Stimulated activated CD4-positive, alpha-beta T cell treated with anti-CD3 and anti-CD28 coated beads, Interleukin-15, amount 100 ng/mL, for 48 hours (primary cell): ENCODE data around the gene IL1R1.
"Not testable (repeated sequence)": the region's sequence is repeated elsewhere in the genome, so short reads cannot be mapped to it uniquely, and the experiment has no call there.

Source experiments
- DNase-seq, 2 donors: peaks; one replicate each; pipeline ENCODE4 v3.0.0-alpha.2; 2020; ENCODE audit warnings: low read depth in 2 of 2

IL1R1 gene

GRCh38 chr2:102110596-102111334 lies 31.8 kb upstream of the IL1R1 start:
- no peak for DNase-seq

DNA sequence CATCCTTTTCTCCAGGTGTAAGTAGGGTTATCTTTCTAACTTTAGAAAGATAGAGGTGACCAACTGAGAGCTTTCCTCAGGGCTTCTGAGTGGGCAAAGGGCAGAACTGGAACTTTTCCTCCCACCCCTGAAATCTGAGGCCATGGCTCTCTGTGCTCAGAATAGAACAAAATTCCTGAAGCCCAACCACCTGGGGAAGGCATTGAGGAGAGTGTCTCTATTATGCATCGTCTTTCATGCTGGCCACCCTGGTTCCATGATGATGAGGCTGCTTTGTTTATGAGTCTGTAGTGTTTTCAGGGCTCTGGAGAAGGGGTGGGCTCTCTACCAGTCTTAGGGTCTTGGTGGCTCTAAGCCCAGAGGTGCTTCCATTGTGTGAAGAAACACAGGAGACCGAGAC lies 30.7 kb upstream of the IL1R1 start:
- no peak for DNase-seq

DNA sequence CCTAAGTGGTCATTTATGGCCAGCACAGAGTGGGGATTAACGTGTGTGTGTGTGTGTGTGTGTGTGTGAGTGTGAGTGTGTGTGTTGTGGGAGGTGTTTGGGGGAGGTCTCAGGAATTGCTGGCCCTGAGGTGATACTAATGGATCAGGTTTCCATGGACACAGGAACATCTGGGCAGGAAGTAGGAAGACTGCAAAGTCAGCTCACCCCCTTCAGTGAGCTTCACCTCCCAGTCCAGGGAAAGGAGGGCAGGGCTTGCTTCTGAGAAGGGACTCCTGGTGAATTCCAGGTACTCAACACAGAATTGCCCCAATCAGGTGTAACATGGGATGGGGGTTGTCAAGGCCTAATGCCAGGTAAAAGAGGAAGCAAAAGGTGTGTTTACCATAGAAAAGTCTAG lies 30.3 kb upstream of the IL1R1 start:
- no peak for DNase-seq

- DNase-seq: no peak
Measured at GRCh38 chr2:102112692-102113665, 29.6 kb upstream of the IL1R1 start.

DNA sequence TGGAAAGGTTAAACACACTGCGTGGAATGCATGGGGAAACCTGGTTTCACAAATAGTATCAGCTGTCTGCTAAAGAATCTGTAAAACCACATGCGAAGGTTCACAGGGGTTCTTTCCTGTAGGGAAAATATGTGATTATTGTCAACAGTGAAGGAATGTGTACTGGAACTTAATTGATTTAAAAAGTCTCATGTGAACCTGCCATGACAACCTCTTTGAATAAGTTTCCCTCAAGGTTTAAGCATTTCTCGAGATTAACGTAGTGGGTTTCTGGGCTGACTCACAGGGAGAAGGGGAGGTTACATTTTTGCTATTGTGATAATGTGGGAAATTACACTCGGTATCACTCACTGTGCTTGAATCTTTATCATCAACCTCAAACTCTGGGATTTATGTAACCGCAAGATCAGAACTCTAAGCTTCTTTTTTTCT lies 28.2 kb upstream of the IL1R1 start:
- no peak for DNase-seq

- DNase-seq: no peak
Measured at GRCh38 chr2:102114851-102115497, 27.6 kb upstream of the IL1R1 start.

- no peak for DNase-seq
Measured at GRCh38 chr2:102116630-102117471, 25.7 kb upstream of the IL1R1 start.

DNA sequence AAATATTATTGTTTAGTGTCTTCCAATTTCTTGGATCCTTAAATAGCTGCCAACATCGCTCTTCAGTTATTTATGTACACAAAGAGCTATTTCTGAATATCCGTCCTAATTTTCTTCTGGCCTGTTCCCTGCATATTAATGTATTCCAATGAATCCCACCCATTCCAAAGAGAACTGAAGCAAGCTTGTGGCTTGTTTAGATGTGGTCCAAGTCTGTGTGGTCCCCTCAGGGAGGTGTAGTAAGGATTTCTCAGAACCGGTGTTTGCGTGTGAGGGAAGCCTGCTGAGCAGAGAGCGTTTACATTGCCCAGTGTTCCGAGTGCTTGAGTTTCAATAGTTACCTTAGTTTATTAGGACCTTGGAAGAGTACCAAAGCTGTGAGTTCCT lies 25.1 kb upstream of the IL1R1 start:
- DNase-seq: no peak

DNA sequence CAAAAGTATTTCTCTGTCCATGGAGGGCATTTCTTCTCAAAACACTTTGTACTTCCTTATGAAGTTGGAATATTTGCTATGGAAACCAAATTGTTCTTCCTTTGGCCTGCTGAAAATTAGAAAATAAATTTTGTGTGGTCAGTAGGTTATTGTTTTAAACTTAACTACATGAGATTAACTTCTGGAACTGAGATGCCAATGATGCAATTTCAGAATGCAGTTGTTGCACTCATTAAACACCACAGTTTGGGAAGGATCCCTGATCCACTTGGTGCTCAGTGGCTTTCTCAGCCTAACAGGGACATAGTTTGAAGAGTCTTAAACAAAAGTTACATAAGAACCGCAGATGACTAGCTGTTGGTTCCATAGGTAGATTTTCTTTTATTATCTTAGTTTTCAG lies 23.3 kb upstream of the IL1R1 start:
- no peak for DNase-seq

- DNase-seq: no peak
Measured at GRCh38 chr2:102120261-102120660, 22.3 kb upstream of the IL1R1 start.

GRCh38 chr2:102120701-102121159 lies 21.8 kb upstream of the IL1R1 start:
- DNase-seq: no peak

DNA sequence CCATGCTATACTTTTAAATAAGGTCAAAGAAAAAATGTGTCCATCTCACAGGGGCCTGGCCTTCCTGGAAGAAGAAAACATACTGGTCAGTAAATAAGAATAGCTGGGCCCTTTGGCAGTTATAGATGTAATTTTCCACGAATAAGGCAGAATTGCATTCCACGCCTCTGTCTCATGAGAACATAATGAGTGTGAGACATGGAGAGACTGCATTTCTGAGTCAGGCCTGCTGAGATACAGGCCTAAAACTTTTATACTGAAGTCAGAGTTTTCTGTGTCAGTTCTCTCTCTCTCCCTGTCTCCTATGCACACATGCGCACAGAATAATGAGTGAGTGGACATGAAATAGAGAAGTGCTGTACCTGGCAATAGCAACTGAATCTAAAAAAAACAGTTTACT lies 20.4 kb upstream of the IL1R1 start:
- no peak for DNase-seq

DNA sequence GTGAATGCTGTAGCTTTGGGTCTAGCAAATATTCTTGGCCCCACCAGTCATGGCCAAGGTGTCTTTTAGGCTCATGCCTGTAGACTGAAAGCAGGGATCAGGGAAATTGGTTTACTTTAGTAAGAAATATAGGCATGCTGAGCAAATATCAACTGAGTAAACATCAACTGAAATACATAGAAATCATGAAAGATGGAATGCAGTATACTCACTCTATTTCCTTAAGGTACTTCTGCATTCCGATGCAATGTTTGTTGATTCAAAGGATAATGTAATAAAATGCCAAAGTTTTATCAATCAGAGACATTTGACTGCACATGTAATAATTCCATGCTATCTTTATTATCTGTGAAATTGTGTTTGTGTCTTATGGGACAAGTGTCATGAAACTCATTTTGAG lies 19.6 kb upstream of the IL1R1 start:
- no peak for DNase-seq

GRCh38 chr2:102124421-102124820 lies 18.1 kb upstream of the IL1R1 start:
- DNase-seq: not testable (repeated sequence)

GRCh38 chr2:102126169-102126568 lies 16.4 kb upstream of the IL1R1 start:
- no peak for DNase-seq

GRCh38 chr2:102126660-102127059 lies 15.9 kb upstream of the IL1R1 start:
- DNase-seq: no peak

GRCh38 chr2:102129082-102129481 lies 13.5 kb upstream of the IL1R1 start:
- no peak for DNase-seq

GRCh38 chr2:102129951-102130646 lies 12.4 kb upstream of the IL1R1 start:
- no peak for DNase-seq

GRCh38 chr2:102130647-102130991 lies 11.9 kb upstream of the IL1R1 start:
- DNase-seq: no peak

DNA sequence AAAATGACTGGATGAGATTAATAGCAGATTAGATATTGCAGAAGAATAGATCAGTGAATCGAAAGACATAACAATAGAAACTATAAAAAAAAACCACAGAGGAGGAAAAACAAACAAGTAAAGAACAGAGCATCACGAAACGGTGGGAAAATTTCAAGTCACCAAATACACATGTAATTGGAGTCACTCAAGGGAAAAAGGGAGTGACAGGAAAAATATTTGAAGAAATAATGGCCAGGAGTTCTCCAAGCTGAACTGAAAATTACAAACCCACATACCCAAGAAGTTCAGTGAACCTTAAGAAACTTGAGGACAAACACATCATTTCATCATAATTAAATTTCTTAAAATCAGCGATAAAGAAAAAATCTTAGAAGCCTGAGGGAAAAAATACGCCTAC lies 11.0 kb upstream of the IL1R1 start:
- no peak for DNase-seq

DNA sequence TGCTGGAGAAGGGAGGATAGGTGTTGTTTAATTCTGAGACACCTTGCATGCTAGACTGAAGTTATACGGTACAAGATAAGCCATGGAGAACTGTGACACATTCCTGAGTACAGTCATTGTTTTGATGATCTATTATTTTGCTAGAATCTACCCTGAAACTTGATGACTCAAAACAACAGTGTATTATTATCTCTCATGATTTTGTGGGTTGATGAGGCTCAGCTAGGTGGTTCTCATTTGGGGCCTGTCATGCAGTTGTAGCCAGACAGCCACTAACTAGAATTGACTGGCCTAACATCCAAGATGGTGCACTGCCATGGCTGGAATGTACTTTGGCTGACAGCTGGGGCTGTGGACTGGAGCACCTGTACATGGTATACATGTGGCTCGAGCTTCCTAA lies 5.4 kb upstream of the IL1R1 start:
- peak; percentile 41 to 47 for DNase-seq
